Panc1 (cell line): ENCODE data around the gene SEM1. TPM values are rescaled to one million over a fixed set of nuclear protein-coding genes. Genes with fewer than 3 reads are reported as not detected.

ENCODE experiments used
- ATAC-seq: fragments of 200-7000 bp; cut with Tn5 transposase; 2 replicates; pipeline ENCODE4 v1.9.1; 2020; ENCODE audit warnings: mild to moderate bottlenecking, moderate library complexity
- BruUV-seq: library from RNA; stranded (reverse); fragments of 400-500 nt; replicated peaks from 2 replicates; lab custom pipeline; 2021; lab: Mats Ljungman, UMichigan
- CTCF ChIA-PET: fragments of 300-600 bp; sonication (Branson Sonifier 250); formaldehyde crosslinking; loops from one replicate; lab custom pipeline; 2022; ENCODE audit warnings: antibody characterized with exemption; lab: Charles Lee
- POLR2A ChIA-PET: fragments of 300-600 bp; sonication (Branson Sonifier 250); formaldehyde crosslinking; loops from one replicate; lab custom pipeline; 2022; ENCODE audit warnings: antibody characterized with exemption; lab: Charles Lee
- DNase-seq: peaks from one replicate; pipeline ENCODE4 v3.0.0-alpha.2; 2010; ENCODE audit warnings: low read depth, low spot score
- H3K27ac ChIP-seq: 2 replicates; pipeline ENCODE4 v1.5.1; 2011; ENCODE audit warnings: mild to moderate bottlenecking, low read length, inconsistent platforms
- H3K27me3 ChIP-seq: fragments of 200-500 bp; sonication (Bioruptor generic); 2 replicates; pipeline ENCODE4 v1.6.0; 2014; ENCODE audit warnings: low read length, inconsistent platforms; ENCODE audit not compliant: control insufficient read depth, insufficient read depth
- H3K36me3 ChIP-seq: fragments of 200-500 bp; sonication (Bioruptor generic); 2 replicates; pipeline ENCODE4 v1.5.1; 2014; ENCODE audit warnings: inconsistent platforms, mild to moderate bottlenecking, low read length, moderate library complexity; ENCODE audit not compliant: control insufficient read depth, insufficient read depth
- H3K4me1 ChIP-seq: 2 replicates; pipeline ENCODE4 v1.5.1; 2011; ENCODE audit warnings: inconsistent platforms, mild to moderate bottlenecking, low read length, moderate library complexity; ENCODE audit not compliant: control insufficient read depth, insufficient read depth
- H3K4me3 ChIP-seq, 2 experiments: 2 replicates each; pipeline ENCODE4 v1.5.1; 2011 to 2012; ENCODE audit warnings: low read depth in 2 of 2, low read length in 2 of 2, mild to moderate bottlenecking in 2 of 2, inconsistent platforms in 1 of 2, moderate library complexity in 1 of 2
- H3K9me3 ChIP-seq: fragments of 200-500 bp; sonication (Bioruptor generic); 2 replicates; pipeline ENCODE4 v1.5.1; 2014; ENCODE audit warnings: low read depth, mild to moderate bottlenecking, inconsistent platforms, low read length, moderate library complexity; ENCODE audit not compliant: control insufficient read depth, insufficient read depth
- CTCF ChIP-seq: fragments of 450-650 bp; IDR thresholded peaks from 2 replicates; pipeline ENCODE4 v1.5.1; 2017; ENCODE audit warnings: mild to moderate bottlenecking
- POLR2AphosphoS5 ChIP-seq: IDR thresholded peaks from 2 replicates; pipeline ENCODE4 v1.6.1; 2012; ENCODE audit warnings: mild to moderate bottlenecking, low read depth, low read length, moderate library complexity
- REST ChIP-seq, 2 experiments: IDR thresholded peaks; 2 replicates each; pipeline ENCODE4 v1.6.1; 2011 to 2012; ENCODE audit warnings: low read depth in 2 of 2, control low read depth in 1 of 2, low read length in 1 of 2, mild to moderate bottlenecking in 1 of 2, moderate library complexity in 1 of 2; ENCODE audit not compliant: insufficient read depth in 1 of 2
- SIN3A ChIP-seq: IDR thresholded peaks from 2 replicates; pipeline ENCODE4 v1.6.1; 2012; ENCODE audit warnings: low read depth, mild to moderate bottlenecking, low read length, moderate library complexity, borderline replicate concordance; ENCODE audit not compliant: insufficient read depth
- TCF7L2 ChIP-seq: IDR thresholded peaks from 2 replicates; pipeline ENCODE4 v1.6.1; 2011; ENCODE audit warnings: mild to moderate bottlenecking, low read depth, low read length, inconsistent platforms
- in situ Hi-C: cut with HindIII; loops from 2 replicates; pipeline ENCODE4 v1.10.0; 2016; ENCODE audit warnings: low sequenced_read_pairs, low pct_unique_long_range_greater_than_20kb
- intact Hi-C: fragments of 100-400 bp; cut with micrococcal nuclease; formaldehyde crosslinking; loops from one replicate; pipeline ENCODE4 v1.10.0; 2022; ENCODE audit not compliant: unreplicated experiment
- total RNA-seq: library from RNA; stranded (reverse); gene quantifications from one replicate; pipeline ENCODE4 v1.2.1, GENCODE V29; 2021; ENCODE audit not compliant: unreplicated experiment

SEM1 gene
- total RNA-seq, 1 experiment from 2014 or later, result 67.8 TPM

GRCh38 chr7:96658022-96658412 is 51.6 kb downstream of the SEM1 start:
- in situ Hi-C loops (no loop called here), intact Hi-C loops (no loop called here)
- Histone ChIP-seq H3K9me3 (no peaks in the 10 kb centered on the region), H3K27me3 (no peaks in the 10 kb centered on the region), H3K4me1 (no peaks in the 10 kb centered on the region), H3K36me3 (no peaks in the 10 kb centered on the region), H3K27ac (no peak overlapping the region), H3K4me3 (no peak overlapping the region)
- ChIA-PET POLR2A (no interaction called here), CTCF (no interaction called here)
- no TSS peak for BruUV-seq
- TF ChIP-seq CTCF (no peak), TCF7L2 (no peak), REST (IDR thresholded peaks at IDR 0.05; ENCODE audit: insufficient read depth in 1 of 2, low read depth in 2 of 2, low read length in 1 of 2) (no peak), POLR2AphosphoS5 (no peak), SIN3A (no peak)
- DNase-seq, result no peak
- ATAC-seq, result no peak

GRCh38 chr7:96657347-96658021 is 52.2 kb downstream of the SEM1 start:
- Histone ChIP-seq H3K4me3 (no peak overlapping the region), H3K27ac (no peak overlapping the region), H3K9me3 (no peaks in the 10 kb centered on the region), H3K27me3 (no peaks in the 10 kb centered on the region), H3K36me3 (no peaks in the 10 kb centered on the region), H3K4me1 (no peaks in the 10 kb centered on the region)
- in situ Hi-C loops (no loop called here), intact Hi-C loops (no loop called here)
- ChIA-PET CTCF (no interaction called here), POLR2A (no interaction called here)
- TF ChIP-seq POLR2AphosphoS5 (no peak), SIN3A (no peak)
- BruUV-seq, result no TSS peak
- DNase-seq (no peak), ATAC-seq (no peak)

GRCh38 chr7:96655956-96656355 is 53.7 kb downstream of the SEM1 start:
- H3K27me3 ChIP-seq, result no peaks in the 10 kb centered on the region
- no peaks in the 10 kb centered on the region for H3K4me1 ChIP-seq
- 0 out of 2 replicates have a peak, but pooled peaks cover 2% of the 10 kb centered on the region for H3K9me3 ChIP-seq
- POLR2A ChIA-PET, result no interaction called here
- no peak overlapping the region for H3K27ac ChIP-seq
- in situ Hi-C loops (no loop called here), intact Hi-C loops (no loop called here)
- ATAC-seq, result no peak
- no TSS peak for BruUV-seq
- H3K36me3 ChIP-seq, result no peaks in the 10 kb centered on the region
- H3K4me3 ChIP-seq, result no peak overlapping the region
- TF ChIP-seq SIN3A (no peak), POLR2AphosphoS5 (no peak), REST (IDR thresholded peaks at IDR 0.05; ENCODE audit: insufficient read depth in 1 of 2, low read depth in 2 of 2, low read length in 1 of 2) (no peak), TCF7L2 (no peak), CTCF (no peak)
- DNase-seq, result no peak
- CTCF ChIA-PET, result no interaction called here
